ENCODE results near the gene DNAAF8. TPM values are rescaled to one million over a fixed set of nuclear protein-coding genes. Genes with fewer than 3 reads are reported as not detected.
A peak's percentile ranks its signal among the peaks of the same experiment; 100 is the strongest.

DNAAF8 gene
- total RNA-seq, 1 experiment from 2014 or later, result 2.4 TPM

GRCh38 chr16:4767872-4768548 lies 33.7 kb downstream of the DNAAF8 start:
- Histone ChIP-seq H3K9me3 (ENCODE audit: insufficient read depth, low read depth) (no peaks in the 10 kb centered on the region), H3F3A (ENCODE audit: insufficient read depth, low read depth) (peaks cover 11% of the 10 kb centered on the region; the same call in 1 of the 2 replicates), H3K79me2 (ENCODE audit: low read depth) (peaks cover 17% of the 10 kb centered on the region), H4K20me1 (ENCODE audit: insufficient read depth) (no peaks in the 10 kb centered on the region), H3K27me3 (ENCODE audit: insufficient read depth, low read depth) (no peaks in the 10 kb centered on the region), H3K36me3 (ENCODE audit: low read depth) (no peaks in the 10 kb centered on the region), H3K4me2 (peak overlapping the region; percentile 89), H3K4me3 (peak overlapping the region; percentile 70), H3K4me1 (replicated peaks; ENCODE audit: insufficient read depth) (peaks cover 10% of the 10 kb centered on the region), H3K9me2 (ENCODE audit: insufficient read depth) (no peaks in the 10 kb centered on the region), H2AFZ (peak overlapping the region; percentile 85), H3K27ac (peak overlapping the region; percentile 68)
- CTCF ChIA-PET, result no interaction called here
- BruUV-seq (replicated peaks), result TSS peak; percentile 53
- peak; percentile 31 to 66 for DNase-seq
- intact Hi-C loops (cut with micrococcal nuclease; ENCODE audit: unreplicated experiment), result loop anchor here (1.0 to 5.0 kb wide), 4 partner anchors 27 to 189 kb away; partner anchors contain the start of genes ANKS3, DNAAF8, ROGDI and SEC14L5
- TF ChIP-seq CTCF (conservative IDR thresholded peaks at IDR 0.05) (no peak), EZH2 (IDR thresholded peaks at IDR 0.05; ENCODE audit: low read depth) (no peak)
- POLR2A ChIA-PET (ENCODE audit: unreplicated experiment), result interaction anchor here (0.7 to 1.4 kb wide), 4 partner anchors 12 to 377 kb away, joined by 3 to 4 read pairs (median 4); no protein-coding TSS in a partner anchor

- H3K27me3 ChIP-seq (ENCODE audit: insufficient read depth, low read depth), result no peaks in the 10 kb centered on the region
- intact Hi-C loops (cut with micrococcal nuclease; ENCODE audit: unreplicated experiment), result loop anchor here (1.0 to 5.0 kb wide), 4 partner anchors 27 to 189 kb away; partner anchors contain the start of genes ANKS3, DNAAF8, ROGDI and SEC14L5
- no TSS peak for BruUV-seq (replicated peaks)
- H3K27ac ChIP-seq, result peak overlapping the region; percentile 68
- H4K20me1 ChIP-seq (ENCODE audit: insufficient read depth), result no peaks in the 10 kb centered on the region
- peaks cover 10% of the 10 kb centered on the region for H3K4me1 ChIP-seq (replicated peaks; ENCODE audit: insufficient read depth)
- no peaks in the 10 kb centered on the region for H3K9me3 ChIP-seq (ENCODE audit: insufficient read depth, low read depth)
- H2AFZ ChIP-seq, result peak overlapping the region; percentile 85
- POLR2A ChIA-PET (ENCODE audit: unreplicated experiment), result interaction anchor here (0.5 to 1.4 kb wide), 7 partner anchors 12 to 378 kb away, joined by 3 to 7 read pairs (median 4); partner anchors contain the start of genes DNAAF8 and ROGDI
- peak overlapping the region; percentile 70 for H3K4me3 ChIP-seq
- TF ChIP-seq EZH2 (IDR thresholded peaks at IDR 0.05; ENCODE audit: low read depth) (no peak), CTCF (conservative IDR thresholded peaks at IDR 0.05) (no peak)
- CTCF ChIA-PET, result no interaction called here
- no peaks in the 10 kb centered on the region for H3K9me2 ChIP-seq (ENCODE audit: insufficient read depth)
- peak overlapping the region; percentile 89 for H3K4me2 ChIP-seq
- H3K79me2 ChIP-seq (ENCODE audit: low read depth), result peaks cover 17% of the 10 kb centered on the region
- H3F3A ChIP-seq (ENCODE audit: insufficient read depth, low read depth), result peaks cover 11% of the 10 kb centered on the region; the same call in 1 of the 2 replicates
- peak; percentile 86 to 99 for DNase-seq
- no peaks in the 10 kb centered on the region for H3K36me3 ChIP-seq (ENCODE audit: low read depth)
Measured at GRCh38 chr16:4768549-4769305, 34.4 kb downstream of the DNAAF8 start.

GRCh38 chr16:4769306-4769638 lies 34.9 kb downstream of the DNAAF8 start:
- peaks cover 13% of the 10 kb centered on the region for H3K4me1 ChIP-seq (replicated peaks; ENCODE audit: insufficient read depth)
- DNase-seq, result no peak
- intact Hi-C loops (cut with micrococcal nuclease; ENCODE audit: unreplicated experiment), result loop anchor here (5.0 kb wide), 1 partner anchor 188 kb away; the partner anchor contains the start of gene SEC14L5
- peak overlapping the region; percentile 70; the same call in 1 of the 2 replicates for H3K4me3 ChIP-seq
- H3K4me2 ChIP-seq, result peak overlapping the region; percentile 89
- POLR2A ChIA-PET (ENCODE audit: unreplicated experiment), result interaction anchor here (0.7 to 1.4 kb wide), 3 partner anchors 30 to 34 kb away, joined by 4 to 5 read pairs (median 4); partner anchors contain the start of genes DNAAF8 and ROGDI
- H3K36me3 ChIP-seq (ENCODE audit: low read depth), result no peaks in the 10 kb centered on the region
- peak overlapping the region; percentile 84 for H2AFZ ChIP-seq
- peaks cover 11% of the 10 kb centered on the region; the same call in 1 of the 2 replicates for H3F3A ChIP-seq (ENCODE audit: insufficient read depth, low read depth)
- TF ChIP-seq CTCF (conservative IDR thresholded peaks at IDR 0.05) (no peak), EZH2 (IDR thresholded peaks at IDR 0.05; ENCODE audit: low read depth) (no peak)
- no peak overlapping the region for H3K27ac ChIP-seq
- no peaks in the 10 kb centered on the region for H3K9me2 ChIP-seq (ENCODE audit: insufficient read depth)
- no peaks in the 10 kb centered on the region for H3K27me3 ChIP-seq (ENCODE audit: insufficient read depth, low read depth)
- CTCF ChIA-PET, result no interaction called here
- no peaks in the 10 kb centered on the region for H3K9me3 ChIP-seq (ENCODE audit: insufficient read depth, low read depth)
- no peaks in the 10 kb centered on the region for H4K20me1 ChIP-seq (ENCODE audit: insufficient read depth)
- no TSS peak for BruUV-seq (replicated peaks)
- H3K79me2 ChIP-seq (ENCODE audit: low read depth), result peaks cover 17% of the 10 kb centered on the region

Measured in PC-9 (cell line).